SK-N-MC (cell line): ENCODE data around the gene SH3GL2.

Source experiments
- EZH2 ChIP-seq: fragments of 200-600 bp; sonication (generic); IDR thresholded peaks from one replicate; pipeline ENCODE4 v1.6.1; 2017; ENCODE audit warnings: antibody characterized with exemption
- POLR2AphosphoS5 ChIP-seq: IDR thresholded peaks from 2 replicates; pipeline ENCODE4 v1.6.1; 2012; ENCODE audit warnings: mild to moderate bottlenecking, low read depth, low read length, borderline replicate concordance

GRCh38 chr9:17824616-17825264, 245.9 kb downstream of the SH3GL2 start:
- TF ChIP-seq EZH2 = no peak
- TF ChIP-seq POLR2AphosphoS5 = no peak
